ENCODE data around the gene STARD4. TPM values are rescaled to one million over a fixed set of nuclear protein-coding genes. Genes with fewer than 3 reads are reported as not detected.

STARD4 gene
- total RNA-seq, 2 donors from 2014 or later, result 6.0 to 10.9 TPM

DNA sequence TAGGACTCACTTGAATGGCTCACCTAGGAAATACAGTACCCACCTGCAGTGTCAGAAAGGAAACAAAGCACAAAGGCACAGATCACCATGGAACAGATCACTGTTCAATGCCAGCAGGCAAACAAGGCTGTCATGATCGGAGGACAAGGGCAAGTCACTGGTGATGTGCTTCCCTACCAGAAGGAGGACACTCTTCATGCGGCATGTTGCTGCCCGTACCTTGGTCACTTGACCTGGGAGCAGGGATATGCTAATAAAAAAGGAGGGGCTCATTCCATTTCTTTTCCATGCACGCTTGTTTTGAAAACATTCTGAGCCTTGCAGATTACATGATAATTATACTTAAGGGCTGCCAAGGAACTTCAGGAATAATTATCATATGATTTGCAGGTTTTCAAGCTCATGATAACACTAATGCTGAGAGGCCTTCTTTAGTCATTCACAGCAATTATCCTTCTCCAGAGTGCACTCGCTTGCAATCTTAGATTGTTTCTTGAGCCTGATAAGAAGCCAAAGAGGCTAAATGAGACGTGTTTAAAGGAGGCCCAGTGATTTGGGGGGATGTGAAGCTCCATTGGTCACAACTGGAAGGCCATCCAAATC lies 36.1 kb upstream of the STARD4 start:
- Histone ChIP-seq H3K36me3 (replicated peaks in 1 of 2; ENCODE audit: insufficient read depth in 1 of 2, low read depth in 2 of 2) (no peaks in the 10 kb centered on the region), H3K27ac (no peak overlapping the region), H3K27me3 (no peaks in the 10 kb centered on the region), H3K4me3 (no peak overlapping the region), H3K9me3 (no peaks in the 10 kb centered on the region), H3K4me1 (peaks cover 10% of the 10 kb centered on the region)
- TF ChIP-seq POLR2A (IDR thresholded peaks at IDR 0.05), result no peak
- TF ChIP-seq, protein P1, sequence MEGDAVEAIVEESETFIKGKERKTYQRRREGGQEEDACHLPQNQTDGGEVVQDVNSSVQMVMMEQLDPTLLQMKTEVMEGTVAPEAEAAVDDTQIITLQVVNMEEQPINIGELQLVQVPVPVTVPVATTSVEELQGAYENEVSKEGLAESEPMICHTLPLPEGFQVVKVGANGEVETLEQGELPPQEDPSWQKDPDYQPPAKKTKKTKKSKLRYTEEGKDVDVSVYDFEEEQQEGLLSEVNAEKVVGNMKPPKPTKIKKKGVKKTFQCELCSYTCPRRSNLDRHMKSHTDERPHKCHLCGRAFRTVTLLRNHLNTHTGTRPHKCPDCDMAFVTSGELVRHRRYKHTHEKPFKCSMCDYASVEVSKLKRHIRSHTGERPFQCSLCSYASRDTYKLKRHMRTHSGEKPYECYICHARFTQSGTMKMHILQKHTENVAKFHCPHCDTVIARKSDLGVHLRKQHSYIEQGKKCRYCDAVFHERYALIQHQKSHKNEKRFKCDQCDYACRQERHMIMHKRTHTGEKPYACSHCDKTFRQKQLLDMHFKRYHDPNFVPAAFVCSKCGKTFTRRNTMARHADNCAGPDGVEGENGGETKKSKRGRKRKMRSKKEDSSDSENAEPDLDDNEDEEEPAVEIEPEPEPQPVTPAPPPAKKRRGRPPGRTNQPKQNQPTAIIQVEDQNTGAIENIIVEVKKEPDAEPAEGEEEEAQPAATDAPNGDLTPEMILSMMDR (IDR thresholded peaks at IDR 0.05), result no peak
- ATAC-seq (no peak), DNase-seq (no peak)
- 74 to 75% methylated on average over 6 of the region's 6 CpGs for WGBS, 2 donors
- intact Hi-C loops (cut with DNase I), result no loop called here

GRCh38 chr5:111545031-111545430 lies 32.7 kb upstream of the STARD4 start:
- Histone ChIP-seq H3K27me3 (no peaks in the 10 kb centered on the region), H3K9me3 (no peaks in the 10 kb centered on the region), H3K36me3 (replicated peaks in 1 of 2; ENCODE audit: insufficient read depth in 1 of 2, low read depth in 2 of 2) (no peaks in the 10 kb centered on the region), H3K4me3 (no peak overlapping the region), H3K27ac (no peak overlapping the region), H3K4me1 (peaks cover 10% of the 10 kb centered on the region)
- 71 to 89% methylated on average over 1 of the region's 1 CpG for WGBS, 2 donors
- ATAC-seq (no peak), DNase-seq (no peak)
- intact Hi-C loops (cut with DNase I), result no loop called here
- TF ChIP-seq, protein P1 (IDR thresholded peaks at IDR 0.05), result no peak
- TF ChIP-seq POLR2A (IDR thresholded peaks at IDR 0.05), result no peak

- 48% methylated on average over 1 of the region's 1 CpG for WGBS, 2 donors
- intact Hi-C loops (cut with DNase I), result no loop called here
- no peak for ATAC-seq
Measured at GRCh38 chr5:111537141-111538024, 25.0 kb upstream of the STARD4 start.

GRCh38 chr5:111535879-111536549 lies 23.7 kb upstream of the STARD4 start:
- Histone ChIP-seq H3K27ac (no peak overlapping the region), H3K9me3 (no peaks in the 10 kb centered on the region), H3K4me3 (no peak overlapping the region), H3K36me3 (replicated peaks in 1 of 2; ENCODE audit: insufficient read depth in 1 of 2, low read depth in 2 of 2) (no peaks in the 10 kb centered on the region), H3K27me3 (no peaks in the 10 kb centered on the region), H3K4me1 (no peaks in the 10 kb centered on the region)
- 81 to 86% methylated on average over 1 of the region's 1 CpG for WGBS, 2 donors
- DNase-seq (no peak), ATAC-seq (no peak)
- intact Hi-C loops (cut with DNase I), result no loop called here
- TF ChIP-seq POLR2A (IDR thresholded peaks at IDR 0.05), result no peak
- TF ChIP-seq, protein P1 (IDR thresholded peaks at IDR 0.05), result no peak

More at GRCh38 chr5:111537141-111538024, 25.0 kb upstream of the STARD4 start:
- no peak for DNase-seq
- no peak overlapping the region for H3K27ac ChIP-seq
- no peaks in the 10 kb centered on the region for H3K9me3 ChIP-seq
- no peaks in the 10 kb centered on the region for H3K36me3 ChIP-seq (replicated peaks in 1 of 2; ENCODE audit: insufficient read depth in 1 of 2, low read depth in 2 of 2)
- no peak overlapping the region for H3K4me3 ChIP-seq
- no peaks in the 10 kb centered on the region for H3K4me1 ChIP-seq
- no peaks in the 10 kb centered on the region for H3K27me3 ChIP-seq
- TF ChIP-seq POLR2A (IDR thresholded peaks at IDR 0.05), result no peak
- TF ChIP-seq, protein P1 (IDR thresholded peaks at IDR 0.05), result no peak

All from body of pancreas (tissue), 4 donors.